Choroid plexus epithelial cell (primary cell): ENCODE results near the gene DHX40.

Experiments
- DNase-seq: peaks from one replicate; pipeline ENCODE4 v3.0.0-alpha.2; 2010; ENCODE audit warnings: low read depth
- H3K4me3 ChIP-seq: 2 replicates; pipeline ENCODE4 v1.5.1; 2011; ENCODE audit warnings: low read depth, mild to moderate bottlenecking, control low read depth, low read length, moderate library complexity
- CTCF ChIP-seq: conservative IDR thresholded peaks from 2 replicates; pipeline ENCODE4 v1.5.1; 2011; ENCODE audit warnings: low read depth, mild to moderate bottlenecking, control low read depth, inconsistent platforms, low read length, moderate library complexity

The DHX40 gene

GRCh38 chr17:59629174-59629573 is 63.8 kb downstream of the DHX40 start:
- TF ChIP-seq CTCF, result no peak
- no peak overlapping the region for H3K4me3 ChIP-seq
- no peak for DNase-seq

- TF ChIP-seq CTCF, result no peak
- no peak overlapping the region for H3K4me3 ChIP-seq
- DNase-seq, result no peak
Measured at GRCh38 chr17:59631276-59631675, 65.9 kb downstream of the DHX40 start.

- H3K4me3 ChIP-seq, result no peak overlapping the region
- TF ChIP-seq CTCF, result no peak
- DNase-seq, result no peak
Measured at GRCh38 chr17:59632398-59632797, 67.0 kb downstream of the DHX40 start.

GRCh38 chr17:59633658-59634359 is 68.4 kb downstream of the DHX40 start:
- H3K4me3 ChIP-seq, result no peak overlapping the region
- no peak for TF ChIP-seq CTCF
- no peak for DNase-seq

- no peak for TF ChIP-seq CTCF
- H3K4me3 ChIP-seq, result no peak overlapping the region
- peak; percentile 56 for DNase-seq
Measured at GRCh38 chr17:59634632-59635541, 69.5 kb downstream of the DHX40 start.

GRCh38 chr17:59637611-59638310 is 72.4 kb downstream of the DHX40 start:
- no peak for DNase-seq
- no peak for TF ChIP-seq CTCF
- H3K4me3 ChIP-seq, result no peak overlapping the region
